ENCODE measurements around the gene ZNF32. TPM values are rescaled to one million over a fixed set of nuclear protein-coding genes. Genes with fewer than 3 reads are reported as not detected.

Gene ZNF32
- polyA plus RNA-seq, 1 experiment = 57.7 TPM

DNA sequence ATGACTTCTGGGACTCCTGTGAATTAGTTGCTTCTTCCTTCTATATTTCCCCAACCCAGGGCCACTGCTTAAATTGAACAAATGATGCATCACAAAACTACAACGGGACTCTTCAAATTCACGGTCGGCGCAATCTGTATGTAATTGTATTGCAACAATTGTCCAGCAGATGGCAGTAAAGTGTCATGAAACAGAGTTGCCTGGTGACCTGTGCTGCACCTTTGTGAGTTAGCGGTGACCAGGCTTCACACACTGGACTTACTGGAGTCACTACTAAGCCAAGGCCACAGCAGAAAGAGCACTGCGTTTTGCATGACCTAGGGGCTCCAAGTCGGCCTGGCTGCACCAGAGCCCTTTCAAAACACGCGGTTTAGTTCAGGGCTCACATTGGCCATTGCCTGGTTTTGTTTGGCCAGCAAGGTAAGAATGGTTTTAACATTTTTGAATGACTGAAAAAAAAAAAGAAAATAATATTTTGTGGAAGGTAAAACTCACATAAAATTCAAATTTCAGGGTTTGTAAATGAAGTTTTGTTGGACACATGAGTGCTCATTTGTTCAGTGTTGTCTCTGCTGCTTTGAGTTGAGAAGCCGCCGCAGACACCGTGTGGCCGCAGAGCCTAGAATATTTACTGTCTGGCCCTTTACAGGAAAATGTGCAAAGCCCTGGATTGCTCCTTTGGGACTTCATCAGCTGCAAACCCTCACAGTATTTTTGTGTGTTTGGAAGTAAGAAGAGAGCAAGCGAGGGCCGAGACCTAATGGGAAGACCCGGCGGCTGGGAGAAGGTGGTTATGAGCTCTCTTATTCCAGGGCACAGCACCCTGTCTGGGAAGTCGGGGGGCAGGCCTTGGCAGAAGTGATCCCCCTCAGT, 23.2 kb upstream of the ZNF32 start:
- ChIA-PET POLR2A (no interaction called here), CTCF (interaction anchor here (1.0 to 3.5 kb wide), 14 partner anchors 11 to 1193 kb away, joined by 3 to 37 read pairs (median 5); no protein-coding TSS in a partner anchor)
- no peak overlapping the region for H3K4me3 ChIP-seq (ENCODE audit: low read depth, low read length)
- no peak for DNase-seq (ENCODE audit: low read depth, low spot score)
- H3K9me3 ChIP-seq (ENCODE audit: control insufficient read depth, insufficient read depth, low read length) = peaks cover 14% of the 10 kb centered on the region; the same call in 1 of the 2 replicates
- H3K27me3 ChIP-seq (ENCODE audit: control insufficient read depth, insufficient read depth, low read length) = peaks cover 3% of the 10 kb centered on the region
- TF ChIP-seq, protein P1, sequence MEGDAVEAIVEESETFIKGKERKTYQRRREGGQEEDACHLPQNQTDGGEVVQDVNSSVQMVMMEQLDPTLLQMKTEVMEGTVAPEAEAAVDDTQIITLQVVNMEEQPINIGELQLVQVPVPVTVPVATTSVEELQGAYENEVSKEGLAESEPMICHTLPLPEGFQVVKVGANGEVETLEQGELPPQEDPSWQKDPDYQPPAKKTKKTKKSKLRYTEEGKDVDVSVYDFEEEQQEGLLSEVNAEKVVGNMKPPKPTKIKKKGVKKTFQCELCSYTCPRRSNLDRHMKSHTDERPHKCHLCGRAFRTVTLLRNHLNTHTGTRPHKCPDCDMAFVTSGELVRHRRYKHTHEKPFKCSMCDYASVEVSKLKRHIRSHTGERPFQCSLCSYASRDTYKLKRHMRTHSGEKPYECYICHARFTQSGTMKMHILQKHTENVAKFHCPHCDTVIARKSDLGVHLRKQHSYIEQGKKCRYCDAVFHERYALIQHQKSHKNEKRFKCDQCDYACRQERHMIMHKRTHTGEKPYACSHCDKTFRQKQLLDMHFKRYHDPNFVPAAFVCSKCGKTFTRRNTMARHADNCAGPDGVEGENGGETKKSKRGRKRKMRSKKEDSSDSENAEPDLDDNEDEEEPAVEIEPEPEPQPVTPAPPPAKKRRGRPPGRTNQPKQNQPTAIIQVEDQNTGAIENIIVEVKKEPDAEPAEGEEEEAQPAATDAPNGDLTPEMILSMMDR (IDR thresholded peaks at IDR 0.05; ENCODE audit: low read depth, low read length) = peak; percentile 76
- no peak overlapping the region for H3K27ac ChIP-seq (ENCODE audit: low read depth, low read length)

DNA sequence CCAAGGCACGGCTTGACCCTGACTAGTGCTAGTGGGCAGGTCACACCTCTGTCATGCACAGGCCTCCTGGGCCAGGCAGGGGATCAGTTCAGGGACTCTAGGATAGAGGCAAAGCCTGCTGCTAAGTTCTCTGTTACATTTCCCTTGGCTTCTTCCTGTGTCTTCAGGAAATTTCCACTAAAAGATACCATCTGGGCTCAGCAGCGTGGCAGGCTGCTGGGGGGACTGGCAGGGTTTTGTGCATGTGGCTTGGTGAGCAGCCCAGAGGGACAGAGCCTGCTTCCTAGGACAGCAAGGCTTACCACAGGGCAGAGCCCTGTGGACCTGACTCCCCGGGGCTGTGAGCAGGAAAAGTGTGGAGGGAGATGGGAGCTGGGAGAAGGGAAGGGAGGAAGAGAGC, 20.7 kb upstream of the ZNF32 start:
- TF ChIP-seq, protein P1 (IDR thresholded peaks at IDR 0.05; ENCODE audit: low read depth, low read length) = no peak
- ChIA-PET CTCF (interaction anchor here (2.6 to 3.3 kb wide), 2 partner anchors 642 to 717 kb away, joined by 7 to 17 read pairs; no protein-coding TSS in a partner anchor), POLR2A (no interaction called here)
- Histone ChIP-seq H3K27me3 (ENCODE audit: control insufficient read depth, insufficient read depth, low read length) (peaks cover 3% of the 10 kb centered on the region), H3K27ac (ENCODE audit: low read depth, low read length) (no peak overlapping the region), H3K4me3 (ENCODE audit: low read depth, low read length) (no peak overlapping the region), H3K9me3 (ENCODE audit: control insufficient read depth, insufficient read depth, low read length) (peaks cover 12% of the 10 kb centered on the region; the same call in 1 of the 2 replicates)
- no peak for DNase-seq (ENCODE audit: low read depth, low spot score)

DNA sequence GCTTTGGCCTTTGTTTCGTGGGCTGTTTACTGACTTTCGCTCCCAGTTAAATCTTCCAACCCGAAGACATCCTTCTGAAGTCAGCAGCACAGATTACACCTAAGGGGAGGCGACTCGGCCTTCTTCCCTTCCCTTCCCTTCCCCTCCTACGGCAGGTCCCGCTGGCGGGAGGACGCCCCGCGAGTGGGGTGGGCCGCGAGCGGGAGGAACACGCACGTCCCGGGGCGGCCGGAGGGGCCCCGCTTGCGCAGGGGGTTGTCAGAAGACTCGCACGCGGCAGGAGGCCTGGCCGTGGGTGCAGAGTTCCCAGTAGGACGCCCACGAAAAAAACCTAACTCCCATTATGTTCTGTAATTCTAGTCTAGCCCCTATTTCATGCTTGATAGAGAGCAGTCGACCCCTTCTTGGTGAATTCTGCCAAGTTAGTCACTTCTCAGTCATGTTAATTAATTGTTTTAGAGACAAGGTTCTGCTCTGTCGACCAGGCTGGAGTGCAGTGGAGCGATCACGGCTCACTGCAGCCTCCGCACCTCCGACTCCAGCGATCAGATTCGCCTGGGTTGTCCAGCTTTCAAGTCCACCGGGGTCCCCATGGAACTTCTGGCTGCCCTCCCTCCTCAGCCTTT, 19.2 kb upstream of the ZNF32 start:
- ChIA-PET CTCF (no interaction called here), POLR2A (no interaction called here)
- H3K4me3 ChIP-seq (ENCODE audit: low read depth, low read length) = no peak overlapping the region
- peaks cover 8% of the 10 kb centered on the region for H3K27me3 ChIP-seq (ENCODE audit: control insufficient read depth, insufficient read depth, low read length)
- H3K27ac ChIP-seq (ENCODE audit: low read depth, low read length) = no peak overlapping the region
- TF ChIP-seq, protein P1 (IDR thresholded peaks at IDR 0.05; ENCODE audit: low read depth, low read length) = no peak
- DNase-seq (ENCODE audit: low read depth, low spot score) = no peak
- peaks cover 16% of the 10 kb centered on the region for H3K9me3 ChIP-seq (ENCODE audit: control insufficient read depth, insufficient read depth, low read length)

DNA sequence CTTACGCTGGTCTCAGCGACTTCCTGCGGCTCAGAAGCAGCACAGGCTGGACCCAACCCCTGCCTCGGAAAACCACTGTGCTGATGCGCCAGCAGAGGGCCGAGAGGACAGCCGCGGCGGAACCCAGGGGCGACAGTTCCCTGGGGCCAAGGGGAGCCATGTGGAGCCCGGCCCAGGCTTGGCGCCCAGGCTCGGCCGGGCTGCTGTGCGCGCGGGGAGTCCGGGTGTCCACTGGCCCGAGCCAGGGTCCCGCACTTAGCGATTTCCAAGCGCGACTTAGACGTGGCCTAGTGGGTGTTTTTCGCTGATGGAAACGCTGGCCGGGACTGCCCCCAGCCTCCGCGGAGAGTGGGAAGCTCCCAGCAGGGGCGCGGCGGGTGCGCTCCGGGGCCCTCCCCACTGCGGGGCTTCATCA, 18.6 kb upstream of the ZNF32 start:
- ChIA-PET POLR2A (no interaction called here), CTCF (interaction anchor here (1.2 kb wide), 1 partner anchor 22 kb away, joined by 3 read pairs; no protein-coding TSS in a partner anchor)
- DNase-seq (ENCODE audit: low read depth, low spot score) = no peak

More for the DNA sequence above, 18.6 kb upstream of the ZNF32 start:
- peaks cover 8% of the 10 kb centered on the region for H3K27me3 ChIP-seq (ENCODE audit: control insufficient read depth, insufficient read depth, low read length)
- peaks cover 17% of the 10 kb centered on the region for H3K9me3 ChIP-seq (ENCODE audit: control insufficient read depth, insufficient read depth, low read length)
- H3K27ac ChIP-seq (ENCODE audit: low read depth, low read length) = no peak overlapping the region
- H3K4me3 ChIP-seq (ENCODE audit: low read depth, low read length) = 0 out of 2 replicates have a peak overlapping the region, but pooled peaks have one; percentile 13
- TF ChIP-seq, protein P1 (IDR thresholded peaks at IDR 0.05; ENCODE audit: low read depth, low read length) = peak; percentile 49
